GM23338 (cell line): ENCODE results near the gene ZBTB44. TPM values are rescaled to one million over a fixed set of nuclear protein-coding genes. Genes with fewer than 3 reads are reported as not detected.

Experiments used
- ATAC-seq: fragments of 200-7000 bp; cut with Tn5 transposase; 3 replicates; pipeline ENCODE4 v1.9.1; 2020
- DNase-seq: peaks from one replicate; pipeline ENCODE4 v3.0.0-alpha.2; 2015; ENCODE audit warnings: low spot score
- H2AFZ ChIP-seq: fragments of 200-600 bp; sonication (generic); 2 replicates; pipeline ENCODE4 v1.8.0; 2016; ENCODE audit warnings: antibody characterized with exemption, mild to moderate bottlenecking, moderate library complexity
- H3F3A ChIP-seq: fragments of 200-600 bp; sonication (generic); replicated peaks from 2 replicates; pipeline ENCODE4 v1.8.0; 2017; ENCODE audit warnings: antibody characterized with exemption, mixed run types, low read depth
- H3K27ac ChIP-seq: fragments of 200-600 bp; sonication (generic); 2 replicates; pipeline ENCODE4 v1.6.1; 2016; ENCODE audit warnings: low read depth
- H3K27me3 ChIP-seq: fragments of 200-600 bp; sonication (generic); 2 replicates; pipeline ENCODE4 v1.8.0; 2016; ENCODE audit warnings: mild to moderate bottlenecking, mixed run types, moderate library complexity; ENCODE audit not compliant: insufficient read depth
- H3K36me3 ChIP-seq: fragments of 200-600 bp; sonication (generic); 2 replicates; pipeline ENCODE4 v1.8.0; 2016; ENCODE audit warnings: mild to moderate bottlenecking; ENCODE audit not compliant: insufficient read depth
- H3K4me1 ChIP-seq: fragments of 200-600 bp; sonication (generic); 2 replicates; pipeline ENCODE4 v1.8.0; 2016; ENCODE audit warnings: mild to moderate bottlenecking, moderate library complexity; ENCODE audit not compliant: insufficient read depth
- H3K4me2 ChIP-seq: fragments of 200-600 bp; sonication (generic); 2 replicates; pipeline ENCODE4 v1.7.1; 2017; ENCODE audit warnings: mixed run types
- H3K4me3 ChIP-seq: fragments of 200-600 bp; sonication (generic); 2 replicates; pipeline ENCODE4 v1.6.1; 2016; ENCODE audit warnings: mixed run types
- H3K79me2 ChIP-seq: fragments of 200-600 bp; sonication (generic); replicated peaks from 2 replicates; pipeline ENCODE4 v1.8.0; 2017; ENCODE audit warnings: mild to moderate bottlenecking; ENCODE audit not compliant: insufficient read depth
- H3K9me2 ChIP-seq: fragments of 200-600 bp; sonication (generic); 2 replicates; pipeline ENCODE4 v1.8.0; 2017; ENCODE audit not compliant: insufficient read depth
- H4K20me1 ChIP-seq: fragments of 200-600 bp; sonication (generic); replicated peaks from 2 replicates; pipeline ENCODE4 v1.8.0; 2017; ENCODE audit warnings: mild to moderate bottlenecking; ENCODE audit not compliant: insufficient read depth
- H3K27ac Mint-ChIP-seq: 2 replicates; pipeline ENCODE4 v1.8.0; 2020; ENCODE audit warnings: inconsistent platforms, mild to moderate bottlenecking, moderate library complexity, mixed read lengths
- H3K27me3 Mint-ChIP-seq: 3 replicates; pipeline ENCODE4 v1.8.0; 2022; ENCODE audit warnings: low read depth, mild to moderate bottlenecking, moderate library complexity, mixed read lengths, inconsistent platforms; ENCODE audit not compliant: insufficient read depth, poor library complexity
- H3K36me3 Mint-ChIP-seq: 3 replicates; pipeline ENCODE4 v1.8.0; 2021; ENCODE audit warnings: low read depth, mild to moderate bottlenecking, inconsistent platforms, moderate library complexity, mixed read lengths
- H3K4me1 Mint-ChIP-seq: 3 replicates; pipeline ENCODE4 v1.8.0; 2020; ENCODE audit warnings: mild to moderate bottlenecking, inconsistent platforms, mixed read lengths
- H3K4me3 Mint-ChIP-seq: 3 replicates; pipeline ENCODE4 v1.8.0; 2021; ENCODE audit warnings: moderate library complexity, mild to moderate bottlenecking, inconsistent platforms, mixed read lengths
- H3K9me3 Mint-ChIP-seq: 3 replicates; pipeline ENCODE4 v1.8.0; 2020; ENCODE audit warnings: moderate library complexity, mild to moderate bottlenecking, inconsistent platforms, mixed read lengths
- CREB1 ChIP-seq: fragments of 250-450 bp; sonication (Bioruptor Pico); IDR thresholded peaks from 2 replicates; pipeline ENCODE4 v1.5.0; 2020; ENCODE audit warnings: low read depth, mild to moderate bottlenecking, moderate library complexity
- EZH2 ChIP-seq: fragments of 200-600 bp; sonication (generic); IDR thresholded peaks from one replicate; pipeline ENCODE4 v1.8.0; 2017; ENCODE audit warnings: antibody characterized with exemption, mild to moderate bottlenecking, low read depth; ENCODE audit not compliant: unreplicated experiment
- EZH2phosphoT487 ChIP-seq: fragments of 200-600 bp; sonication (generic); IDR thresholded peaks from one replicate; pipeline ENCODE4 v1.8.1; 2018; ENCODE audit warnings: antibody characterized with exemption; ENCODE audit not compliant: unreplicated experiment
- JUNB ChIP-seq: IDR thresholded peaks from one replicate; pipeline ENCODE4 v1.6.1; 2016; ENCODE audit warnings: antibody characterized with exemption; ENCODE audit not compliant: unreplicated experiment
- NANOG ChIP-seq: IDR thresholded peaks from 2 replicates; pipeline ENCODE4 v1.6.1; 2016; ENCODE audit warnings: antibody characterized with exemption, borderline replicate concordance
- POLR2AphosphoS5 ChIP-seq: IDR thresholded peaks from 2 replicates; pipeline ENCODE4 v1.6.1; 2016; ENCODE audit warnings: antibody characterized with exemption, low read depth
- STAT1 ChIP-seq: IDR thresholded peaks from one replicate; pipeline ENCODE4 v1.6.1; 2016; ENCODE audit warnings: antibody characterized with exemption; ENCODE audit not compliant: unreplicated experiment
- ZNF114 ChIP-seq: fragments of 250-450 bp; sonication (Bioruptor Pico); IDR thresholded peaks from 2 replicates; pipeline ENCODE4 v1.5.0; 2020; ENCODE audit warnings: mild to moderate bottlenecking, moderate library complexity
- ZNF331 ChIP-seq: fragments of 250-450 bp; sonication (Bioruptor Pico); IDR thresholded peaks from 2 replicates; pipeline ENCODE4 v1.5.0; 2020; ENCODE audit warnings: low read depth, mild to moderate bottlenecking, moderate library complexity
- polyA plus RNA-seq: library from polyadenylated mRNA; unstranded; fragments of >200 nt; fragmentation: Nextera tagmentation; extraction: Ambion mirVana; gene quantifications from 2 replicates; pipeline ENCODE4 v1.2.1, GENCODE V29; 2016
- total RNA-seq: library from RNA; depleted of rRNA; stranded (reverse); fragments of >200 nt; shearing (Covaris generic); gene quantifications from 2 replicates; pipeline ENCODE4 v1.2.3, GENCODE V29; 2014
- TF ChIP-seq, protein P1 (sequence below): IDR thresholded peaks from one replicate; pipeline ENCODE4 v1.6.1; 2018; ENCODE audit warnings: antibody characterized with exemption; ENCODE audit not compliant: unreplicated experiment
- TF ChIP-seq, protein P2 (sequence below), 2 experiments: fragments of 200-600 bp in 1 of 2; sonication (generic) in 1 of 2; conservative IDR thresholded peaks; 2 replicates each; pipeline versions ENCODE4 v1.5.1 to v1.6.1; 2016 to 2017; ENCODE audit warnings: antibody characterized with exemption in 2 of 2, low read depth in 2 of 2, mild to moderate bottlenecking in 2 of 2, moderate library complexity in 1 of 2
- TF ChIP-seq, protein P3 (sequence below): IDR thresholded peaks from 2 replicates; pipeline ENCODE4 v1.6.1; 2016; ENCODE audit warnings: antibody characterized with exemption

ZBTB44 gene
- total and polyA plus RNA-seq, 2 experiments from 2014 or later = 61.2 to 102 TPM

GRCh38 chr11:130304651-130305050 lies 10.1 kb downstream of the ZBTB44 start:
- no peak overlapping the region for H3K27ac ChIP-seq
- H3K4me3 ChIP-seq = no peak overlapping the region
- peaks cover 2% of the 10 kb centered on the region for H3K27me3 Mint-ChIP-seq
- H3K4me2 ChIP-seq = no peak overlapping the region
- H3K36me3 ChIP-seq = no peaks in the 10 kb centered on the region
- H3K79me2 ChIP-seq = peaks cover 100% of the 10 kb centered on the region
- peaks cover 43% of the 10 kb centered on the region for H3K9me3 Mint-ChIP-seq
- H3F3A ChIP-seq = no peaks in the 10 kb centered on the region
- H3K4me3 Mint-ChIP-seq = no peak overlapping the region
- peaks cover 11% of the 10 kb centered on the region for H3K4me1 Mint-ChIP-seq
- H3K27ac Mint-ChIP-seq = no peak overlapping the region
- peaks cover 4% of the 10 kb centered on the region; the same call in 1 of the 2 replicates for H3K4me1 ChIP-seq
- DNase-seq = no peak
- no peak for ATAC-seq
- H3K36me3 Mint-ChIP-seq = peaks cover 61% of the 10 kb centered on the region
- H3K9me2 ChIP-seq = no peaks in the 10 kb centered on the region
- H2AFZ ChIP-seq = no peak overlapping the region
- no peaks in the 10 kb centered on the region for H3K27me3 ChIP-seq
- no peak for TF ChIP-seq EZH2phosphoT487
- TF ChIP-seq NANOG = no peak
- TF ChIP-seq STAT1 = no peak
- peaks cover 3% of the 10 kb centered on the region for H4K20me1 ChIP-seq

DNA sequence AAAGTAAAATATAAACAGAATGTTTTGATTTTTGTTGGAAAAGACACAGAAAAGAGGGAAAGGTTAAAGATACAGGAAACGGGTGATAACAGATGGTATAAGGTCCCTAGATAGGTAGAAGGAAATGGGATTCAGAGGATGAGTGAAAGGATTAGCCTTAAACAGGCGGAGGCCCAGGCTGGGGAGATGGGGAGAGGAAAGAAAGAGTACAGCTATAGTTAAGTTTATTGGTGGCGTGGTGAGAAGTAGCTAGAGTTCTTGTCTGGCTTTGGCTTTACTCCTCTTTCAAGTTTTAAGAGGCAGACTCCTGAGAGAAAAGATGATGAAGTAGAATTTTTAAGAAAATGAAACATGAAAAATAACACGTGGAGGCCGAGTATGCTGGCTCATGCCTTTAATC lies 13.7 kb downstream of the ZBTB44 start:
- Histone ChIP-seq H3K4me3 (no peak overlapping the region), H3K36me3 (no peaks in the 10 kb centered on the region), H3K9me2 (no peaks in the 10 kb centered on the region), H3K79me2 (peaks cover 96% of the 10 kb centered on the region), H4K20me1 (peaks cover 3% of the 10 kb centered on the region; the same call in 1 of the 2 replicates), H3F3A (peaks cover 5% of the 10 kb centered on the region; the same call in 1 of the 2 replicates), H3K4me2 (no peak overlapping the region), H3K4me1 (peaks cover 27% of the 10 kb centered on the region), H3K27ac (0 out of 2 replicates have a peak overlapping the region, but pooled peaks have one; percentile 39), H2AFZ (no peak overlapping the region), H3K27me3 (no peaks in the 10 kb centered on the region)
- Mint-ChIP-seq H3K27me3 (no peaks in the 10 kb centered on the region), H3K36me3 (peaks cover 29% of the 10 kb centered on the region), H3K9me3 (peaks cover 15% of the 10 kb centered on the region), H3K4me1 (peaks cover 35% of the 10 kb centered on the region), H3K27ac (no peak overlapping the region; the same call in 1 of the 2 replicates), H3K4me3 (no peak overlapping the region; the same call in 2 of the 3 replicates)
- DNase-seq (peak; percentile 23), ATAC-seq (peak; percentile 23; the same call in 1 of the 3 replicates)
- TF ChIP-seq STAT1 (no peak), CREB1 (no peak), JUNB (no peak), POLR2AphosphoS5 (no peak), ZNF331 (no peak), NANOG (no peak), EZH2 (no peak), ZNF114 (CRISPR knock-in tag) (no peak)
- TF ChIP-seq, protein P1, sequence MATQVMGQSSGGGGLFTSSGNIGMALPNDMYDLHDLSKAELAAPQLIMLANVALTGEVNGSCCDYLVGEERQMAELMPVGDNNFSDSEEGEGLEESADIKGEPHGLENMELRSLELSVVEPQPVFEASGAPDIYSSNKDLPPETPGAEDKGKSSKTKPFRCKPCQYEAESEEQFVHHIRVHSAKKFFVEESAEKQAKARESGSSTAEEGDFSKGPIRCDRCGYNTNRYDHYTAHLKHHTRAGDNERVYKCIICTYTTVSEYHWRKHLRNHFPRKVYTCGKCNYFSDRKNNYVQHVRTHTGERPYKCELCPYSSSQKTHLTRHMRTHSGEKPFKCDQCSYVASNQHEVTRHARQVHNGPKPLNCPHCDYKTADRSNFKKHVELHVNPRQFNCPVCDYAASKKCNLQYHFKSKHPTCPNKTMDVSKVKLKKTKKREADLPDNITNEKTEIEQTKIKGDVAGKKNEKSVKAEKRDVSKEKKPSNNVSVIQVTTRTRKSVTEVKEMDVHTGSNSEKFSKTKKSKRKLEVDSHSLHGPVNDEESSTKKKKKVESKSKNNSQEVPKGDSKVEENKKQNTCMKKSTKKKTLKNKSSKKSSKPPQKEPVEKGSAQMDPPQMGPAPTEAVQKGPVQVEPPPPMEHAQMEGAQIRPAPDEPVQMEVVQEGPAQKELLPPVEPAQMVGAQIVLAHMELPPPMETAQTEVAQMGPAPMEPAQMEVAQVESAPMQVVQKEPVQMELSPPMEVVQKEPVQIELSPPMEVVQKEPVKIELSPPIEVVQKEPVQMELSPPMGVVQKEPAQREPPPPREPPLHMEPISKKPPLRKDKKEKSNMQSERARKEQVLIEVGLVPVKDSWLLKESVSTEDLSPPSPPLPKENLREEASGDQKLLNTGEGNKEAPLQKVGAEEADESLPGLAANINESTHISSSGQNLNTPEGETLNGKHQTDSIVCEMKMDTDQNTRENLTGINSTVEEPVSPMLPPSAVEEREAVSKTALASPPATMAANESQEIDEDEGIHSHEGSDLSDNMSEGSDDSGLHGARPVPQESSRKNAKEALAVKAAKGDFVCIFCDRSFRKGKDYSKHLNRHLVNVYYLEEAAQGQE = no peak
- TF ChIP-seq, protein P2, sequence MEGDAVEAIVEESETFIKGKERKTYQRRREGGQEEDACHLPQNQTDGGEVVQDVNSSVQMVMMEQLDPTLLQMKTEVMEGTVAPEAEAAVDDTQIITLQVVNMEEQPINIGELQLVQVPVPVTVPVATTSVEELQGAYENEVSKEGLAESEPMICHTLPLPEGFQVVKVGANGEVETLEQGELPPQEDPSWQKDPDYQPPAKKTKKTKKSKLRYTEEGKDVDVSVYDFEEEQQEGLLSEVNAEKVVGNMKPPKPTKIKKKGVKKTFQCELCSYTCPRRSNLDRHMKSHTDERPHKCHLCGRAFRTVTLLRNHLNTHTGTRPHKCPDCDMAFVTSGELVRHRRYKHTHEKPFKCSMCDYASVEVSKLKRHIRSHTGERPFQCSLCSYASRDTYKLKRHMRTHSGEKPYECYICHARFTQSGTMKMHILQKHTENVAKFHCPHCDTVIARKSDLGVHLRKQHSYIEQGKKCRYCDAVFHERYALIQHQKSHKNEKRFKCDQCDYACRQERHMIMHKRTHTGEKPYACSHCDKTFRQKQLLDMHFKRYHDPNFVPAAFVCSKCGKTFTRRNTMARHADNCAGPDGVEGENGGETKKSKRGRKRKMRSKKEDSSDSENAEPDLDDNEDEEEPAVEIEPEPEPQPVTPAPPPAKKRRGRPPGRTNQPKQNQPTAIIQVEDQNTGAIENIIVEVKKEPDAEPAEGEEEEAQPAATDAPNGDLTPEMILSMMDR (conservative IDR thresholded peaks at IDR 0.05; ENCODE audit: low read depth in 2 of 2) = no peak
- TF ChIP-seq, protein P3, sequence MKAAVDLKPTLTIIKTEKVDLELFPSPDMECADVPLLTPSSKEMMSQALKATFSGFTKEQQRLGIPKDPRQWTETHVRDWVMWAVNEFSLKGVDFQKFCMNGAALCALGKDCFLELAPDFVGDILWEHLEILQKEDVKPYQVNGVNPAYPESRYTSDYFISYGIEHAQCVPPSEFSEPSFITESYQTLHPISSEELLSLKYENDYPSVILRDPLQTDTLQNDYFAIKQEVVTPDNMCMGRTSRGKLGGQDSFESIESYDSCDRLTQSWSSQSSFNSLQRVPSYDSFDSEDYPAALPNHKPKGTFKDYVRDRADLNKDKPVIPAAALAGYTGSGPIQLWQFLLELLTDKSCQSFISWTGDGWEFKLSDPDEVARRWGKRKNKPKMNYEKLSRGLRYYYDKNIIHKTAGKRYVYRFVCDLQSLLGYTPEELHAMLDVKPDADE = no peak
